Thyroid gland (tissue), 4 donors: ENCODE measurements around the gene EEFSEC. TPM values are rescaled to one million over a fixed set of nuclear protein-coding genes. Genes with fewer than 3 reads are reported as not detected.

Source experiments
- DNase-seq, 2 donors: peaks; one replicate each; pipeline ENCODE4 v3.0.0-alpha.2; 2019
- H3K27ac ChIP-seq, 3 donors: fragments of 200-600 bp; sonication (generic); 1 replicate in 2 of 3; 2 replicates in 1 of 3; pipeline ENCODE4 v1.5.1; 2016 to 2019; ENCODE audit warnings: mild to moderate bottlenecking in 1 of 3, moderate library complexity in 1 of 3
- H3K27me3 ChIP-seq: fragments of 200-600 bp; sonication (generic); one replicate; pipeline ENCODE4 v1.5.1; 2019
- H3K36me3 ChIP-seq, 2 donors: fragments of 200-600 bp; sonication (generic); one replicate each; pipeline ENCODE4 v1.5.1; 2016 to 2019
- H3K4me1 ChIP-seq, 2 donors: fragments of 200-600 bp; sonication (generic); one replicate each; pipeline ENCODE4 v1.5.1; 2017 to 2019
- H3K4me3 ChIP-seq, 3 donors: fragments of 200-600 bp; sonication (generic); replicated peaks in 1 of 3; 1 replicate in 2 of 3; 2 replicates in 1 of 3; pipeline ENCODE4 v1.5.1; 2016; ENCODE audit warnings: mild to moderate bottlenecking in 1 of 3
- H3K9me3 ChIP-seq: fragments of 200-600 bp; sonication (generic); one replicate; pipeline ENCODE4 v1.5.1; 2017
- CTCF ChIP-seq, 6 experiments: fragments of 200-600 bp in 3 of 6; fragments of 450-650 bp in 3 of 6; sonication (generic) in 3 of 6; IDR thresholded peaks; one replicate each; pipeline ENCODE4 v1.5.1; 2016 to 2019; ENCODE audit warnings: antibody characterized with exemption in 6 of 6, mild to moderate bottlenecking in 2 of 6, inconsistent platforms in 1 of 6, moderate library complexity in 1 of 6
- POLR2A ChIP-seq, 2 donors: fragments of 450-650 bp; IDR thresholded peaks; one replicate each; pipeline ENCODE4 v1.6.1; 2017; ENCODE audit warnings: antibody characterized with exemption in 2 of 2, mild to moderate bottlenecking in 2 of 2, moderate library complexity in 1 of 2
- WGBS, 2 donors: methylation state at CpG; one replicate each; pipeline ENCODE4 v1.1.5; 2017; 5-methylcytosine and 5-hydroxymethylcytosine counted together
- intact Hi-C: fragments of 100-400 bp; cut with DNase I; formaldehyde crosslinking; loops from one replicate; pipeline ENCODE4 v1.15.1; 2023
- total RNA-seq, 4 donors: library from RNA; depleted of rRNA; stranded (reverse); fragments of >200 nt; gene quantifications; one replicate each; pipeline ENCODE4 v1.2.3, GENCODE V29; 2016

Gene EEFSEC
- total RNA-seq, 4 donors from 2014 or later = 13.3 to 26.6 (median 21.7) TPM

- Histone ChIP-seq H3K36me3 (no peaks in the 10 kb centered on the region), H3K4me3 (no peak overlapping the region)
These were observed 65.4 kb downstream of the EEFSEC start for GRCh38 chr3:128218548-128219257.

GRCh38 chr3:128221328-128221727, 68.0 kb downstream of the EEFSEC start:
- DNase-seq = no peak
- 92 to 95% methylated on average over 3 of the region's 3 CpGs for WGBS, 2 donors
- Histone ChIP-seq H3K4me3 (no peak overlapping the region), H3K4me1 (peaks cover 10 to 18% of the 10 kb centered on the region in 2 donors), H3K9me3 (no peaks in the 10 kb centered on the region), H3K27ac (no peak overlapping the region), H3K27me3 (no peaks in the 10 kb centered on the region), H3K36me3 (no peaks in the 10 kb centered on the region)
- TF ChIP-seq CTCF (IDR thresholded peaks at IDR 0.05) = no peak
- TF ChIP-seq POLR2A (IDR thresholded peaks at IDR 0.05) = no peak
- intact Hi-C loops = no loop called here

More at GRCh38 chr3:128218548-128219257, 65.4 kb downstream of the EEFSEC start:
- no peaks in the 10 kb centered on the region for H3K27me3 ChIP-seq
- TF ChIP-seq POLR2A (IDR thresholded peaks at IDR 0.05) (no peak), CTCF (IDR thresholded peaks at IDR 0.05) (no peak)
- peak; percentile 9 to 10 for DNase-seq
- no peak overlapping the region for H3K27ac ChIP-seq
- no peaks in the 10 kb centered on the region for H3K9me3 ChIP-seq
- intact Hi-C loops = no loop called here
- 66 to 74% methylated on average over 13 of the region's 13 CpGs for WGBS, 2 donors
- peaks cover 10 to 25% of the 10 kb centered on the region in 2 donors for H3K4me1 ChIP-seq

GRCh38 chr3:128222796-128223385, 69.6 kb downstream of the EEFSEC start:
- no peaks in the 10 kb centered on the region for H3K27me3 ChIP-seq
- TF ChIP-seq POLR2A (IDR thresholded peaks at IDR 0.05) (no peak), CTCF (IDR thresholded peaks at IDR 0.05) (no peak)
- no peak overlapping the region for H3K27ac ChIP-seq
- DNase-seq = no peak
- H3K4me1 ChIP-seq = peaks cover 11 to 15% of the 10 kb centered on the region in 2 donors
- no peak overlapping the region for H3K4me3 ChIP-seq
- no peaks in the 10 kb centered on the region for H3K36me3 ChIP-seq
- intact Hi-C loops = no loop called here
- no peaks in the 10 kb centered on the region for H3K9me3 ChIP-seq

- no peaks in the 10 kb centered on the region for H3K9me3 ChIP-seq
- peaks cover 7 to 12% of the 10 kb centered on the region in 2 donors for H3K4me1 ChIP-seq
- WGBS, 2 donors = 70 to 90% methylated on average over 8 of the region's 8 CpGs
- no peaks in the 10 kb centered on the region for H3K36me3 ChIP-seq
- intact Hi-C loops = no loop called here
- H3K4me3 ChIP-seq = no peak overlapping the region
- H3K27ac ChIP-seq = no peak overlapping the region
- H3K27me3 ChIP-seq = no peaks in the 10 kb centered on the region
- TF ChIP-seq CTCF (IDR thresholded peaks at IDR 0.05) = no peak
- no peak for TF ChIP-seq POLR2A (IDR thresholded peaks at IDR 0.05)
- no peak for DNase-seq
These were observed 73.0 kb downstream of the EEFSEC start for GRCh38 chr3:128226186-128226725.

GRCh38 chr3:128226795-128227395, 73.6 kb downstream of the EEFSEC start:
- no peak overlapping the region for H3K4me3 ChIP-seq
- TF ChIP-seq POLR2A (IDR thresholded peaks at IDR 0.05) = no peak
- TF ChIP-seq CTCF (IDR thresholded peaks at IDR 0.05) = peak in 5 of 6 experiments; percentile 28 to 67 (median 49)
- WGBS, 2 donors = 52 to 74% methylated on average over 5 of the region's 5 CpGs
- DNase-seq = peak; percentile 15 to 42
- H3K4me1 ChIP-seq = peaks cover 13 to 18% of the 10 kb centered on the region in 2 donors
- H3K9me3 ChIP-seq = no peaks in the 10 kb centered on the region
- H3K36me3 ChIP-seq = no peaks in the 10 kb centered on the region
- intact Hi-C loops = no loop called here
- no peak overlapping the region for H3K27ac ChIP-seq
- no peaks in the 10 kb centered on the region for H3K27me3 ChIP-seq
